Measurements from ENCODE around the gene SLC3A2. TPM values are rescaled to one million over a fixed set of nuclear protein-coding genes. Genes with fewer than 3 reads are reported as not detected.

SLC3A2 gene
- total RNA-seq, 1 donor from 2014 or later = 255 TPM

GRCh38 chr11:62897311-62897710 is 16.6 kb downstream of the SLC3A2 start:
- no peaks in the 10 kb centered on the region for H3K9me3 ChIP-seq
- H3K27me3 ChIP-seq = no peaks in the 10 kb centered on the region
- H3K4me3 ChIP-seq = no peak overlapping the region
- DNase-seq = no peak
- ATAC-seq = no peak
- H3K36me3 ChIP-seq = no peaks in the 10 kb centered on the region
- intact Hi-C loops (cut with DNase I) = no loop called here
- no peaks in the 10 kb centered on the region for H3K4me1 ChIP-seq
- TF ChIP-seq, protein P1, sequence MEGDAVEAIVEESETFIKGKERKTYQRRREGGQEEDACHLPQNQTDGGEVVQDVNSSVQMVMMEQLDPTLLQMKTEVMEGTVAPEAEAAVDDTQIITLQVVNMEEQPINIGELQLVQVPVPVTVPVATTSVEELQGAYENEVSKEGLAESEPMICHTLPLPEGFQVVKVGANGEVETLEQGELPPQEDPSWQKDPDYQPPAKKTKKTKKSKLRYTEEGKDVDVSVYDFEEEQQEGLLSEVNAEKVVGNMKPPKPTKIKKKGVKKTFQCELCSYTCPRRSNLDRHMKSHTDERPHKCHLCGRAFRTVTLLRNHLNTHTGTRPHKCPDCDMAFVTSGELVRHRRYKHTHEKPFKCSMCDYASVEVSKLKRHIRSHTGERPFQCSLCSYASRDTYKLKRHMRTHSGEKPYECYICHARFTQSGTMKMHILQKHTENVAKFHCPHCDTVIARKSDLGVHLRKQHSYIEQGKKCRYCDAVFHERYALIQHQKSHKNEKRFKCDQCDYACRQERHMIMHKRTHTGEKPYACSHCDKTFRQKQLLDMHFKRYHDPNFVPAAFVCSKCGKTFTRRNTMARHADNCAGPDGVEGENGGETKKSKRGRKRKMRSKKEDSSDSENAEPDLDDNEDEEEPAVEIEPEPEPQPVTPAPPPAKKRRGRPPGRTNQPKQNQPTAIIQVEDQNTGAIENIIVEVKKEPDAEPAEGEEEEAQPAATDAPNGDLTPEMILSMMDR (IDR thresholded peaks at IDR 0.05) = no peak
- H3K27ac ChIP-seq = no peak overlapping the region

DNA sequence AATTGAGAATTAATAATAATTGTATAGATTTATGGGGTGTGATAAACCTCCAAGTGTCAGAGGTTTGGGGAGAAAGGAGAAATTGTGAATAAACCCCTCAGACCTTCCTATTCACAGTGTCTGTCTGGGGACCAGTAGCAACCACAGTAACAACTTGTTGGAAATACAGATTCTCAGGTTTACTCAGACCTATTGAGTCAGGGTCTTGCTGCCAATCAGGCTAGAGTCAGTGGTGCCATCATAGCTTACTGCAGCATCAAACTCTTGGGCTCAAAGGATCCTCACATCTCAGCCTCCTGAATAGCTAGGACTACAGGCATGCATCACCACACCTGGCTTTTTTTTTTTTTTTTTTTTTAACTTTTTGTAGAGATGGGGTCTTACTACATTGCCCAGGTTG is 17.3 kb downstream of the SLC3A2 start:
- DNase-seq (no peak), ATAC-seq (no peak)
- H3K27me3 ChIP-seq = no peaks in the 10 kb centered on the region
- intact Hi-C loops (cut with DNase I) = no loop called here
- H3K9me3 ChIP-seq = no peaks in the 10 kb centered on the region
- no peaks in the 10 kb centered on the region for H3K4me1 ChIP-seq
- H3K36me3 ChIP-seq = no peaks in the 10 kb centered on the region
- TF ChIP-seq, protein P1 (IDR thresholded peaks at IDR 0.05) = no peak
- no peak overlapping the region for H3K27ac ChIP-seq
- no peak overlapping the region for H3K4me3 ChIP-seq

GRCh38 chr11:62902932-62903331 is 22.2 kb downstream of the SLC3A2 start:
- intact Hi-C loops (cut with DNase I) = no loop called here
- no peaks in the 10 kb centered on the region for H3K27me3 ChIP-seq

GRCh38 chr11:62905296-62905695 is 24.6 kb downstream of the SLC3A2 start:
- DNase-seq (no peak), ATAC-seq (no peak)
- no peaks in the 10 kb centered on the region for H3K9me3 ChIP-seq
- H3K4me1 ChIP-seq = peaks cover 20% of the 10 kb centered on the region
- intact Hi-C loops (cut with DNase I) = loop anchor here (5.0 kb wide), 1 partner anchor 117 kb away; no protein-coding TSS in a partner anchor
- H3K36me3 ChIP-seq = no peaks in the 10 kb centered on the region
- no peak overlapping the region for H3K4me3 ChIP-seq
- TF ChIP-seq, protein P1 (IDR thresholded peaks at IDR 0.05) = no peak
- no peak overlapping the region for H3K27ac ChIP-seq
- H3K27me3 ChIP-seq = no peaks in the 10 kb centered on the region

More at GRCh38 chr11:62902932-62903331, 22.2 kb downstream of the SLC3A2 start:
- TF ChIP-seq, protein P1 (IDR thresholded peaks at IDR 0.05) = no peak
- ATAC-seq (no peak), DNase-seq (no peak)
- H3K27ac ChIP-seq = no peak overlapping the region
- no peak overlapping the region for H3K4me3 ChIP-seq
- no peaks in the 10 kb centered on the region for H3K9me3 ChIP-seq
- peaks cover 4% of the 10 kb centered on the region for H3K4me1 ChIP-seq
- no peaks in the 10 kb centered on the region for H3K36me3 ChIP-seq

DNA sequence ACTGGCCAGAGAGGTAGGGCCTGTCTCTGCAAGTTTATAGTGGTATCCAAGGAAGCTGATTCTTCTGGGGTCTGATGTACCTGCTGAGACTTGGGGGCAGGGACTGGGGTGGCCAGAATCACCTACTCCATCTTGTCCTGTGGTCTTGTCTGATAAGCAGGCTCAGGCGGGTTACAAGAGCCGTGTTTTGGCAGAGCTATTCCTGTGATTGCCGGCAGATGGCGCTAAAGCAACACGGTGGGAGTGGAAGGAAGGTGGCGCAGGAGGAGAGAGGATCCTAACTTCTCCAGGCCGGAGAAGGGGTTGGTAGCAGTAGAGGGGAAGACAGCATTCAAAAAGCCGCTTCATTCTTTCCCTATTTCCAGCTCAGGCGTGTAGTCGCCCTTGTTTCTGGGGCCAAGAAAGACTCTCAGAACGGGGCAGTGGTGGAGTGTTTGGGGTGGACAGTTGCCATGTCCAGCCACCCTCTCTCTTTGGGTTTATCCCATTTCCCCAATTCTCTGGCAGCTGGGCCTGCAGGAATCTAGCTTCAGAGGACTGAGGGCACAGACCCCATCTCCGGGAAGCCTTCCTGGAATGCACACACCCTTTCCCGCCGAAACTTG is 25.3 kb downstream of the SLC3A2 start:
- H3K4me3 ChIP-seq = no peak overlapping the region
- H3K36me3 ChIP-seq = no peaks in the 10 kb centered on the region
- peak; percentile 84 for DNase-seq
- peaks cover 20% of the 10 kb centered on the region for H3K4me1 ChIP-seq
- TF ChIP-seq, protein P1 (IDR thresholded peaks at IDR 0.05) = peak; percentile 98
- peak; percentile 86 for ATAC-seq
- no peaks in the 10 kb centered on the region for H3K9me3 ChIP-seq
- no peak overlapping the region for H3K27ac ChIP-seq
- H3K27me3 ChIP-seq = no peaks in the 10 kb centered on the region
- intact Hi-C loops (cut with DNase I) = loop anchor here (5.0 kb wide), 1 partner anchor 116 kb away; no protein-coding TSS in a partner anchor

Measured in upper lobe of right lung (tissue), 1 donor.